ENCODE results near the gene BRIX1.
A peak's percentile ranks its signal among the peaks of the same experiment; 100 is the strongest.

Gene BRIX1

DNA sequence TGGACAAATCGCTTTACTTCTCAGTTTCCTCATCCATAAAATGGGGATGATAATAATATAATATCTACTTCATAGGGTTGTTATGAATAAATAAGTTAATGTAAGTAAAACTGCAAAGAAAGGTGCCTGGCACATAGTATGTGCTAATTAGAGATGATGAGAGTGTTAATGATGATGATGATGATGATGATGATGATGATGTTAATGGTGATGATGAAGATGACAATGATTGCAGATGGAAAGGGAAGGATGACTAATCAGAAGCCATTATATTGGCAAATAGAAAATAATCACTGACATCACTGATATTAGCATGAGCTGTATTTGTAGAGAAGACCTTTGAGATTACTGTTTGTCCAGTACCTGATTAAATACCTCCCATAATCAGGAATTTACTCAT is 20.8 kb upstream of the BRIX1 start:
- Histone ChIP-seq H3K4me1 (no peaks in the 10 kb centered on the region), H3K4me3 (ENCODE audit: low read depth, low read length) (no peak overlapping the region), H3K36me3 (no peaks in the 10 kb centered on the region), H3K27me3 (peaks cover 13% of the 10 kb centered on the region; the same call in 1 of the 2 replicates), H3K9me3 (no peaks in the 10 kb centered on the region)
- no peak for TF ChIP-seq CTCF (IDR thresholded peaks at IDR 0.05; ENCODE audit: low read depth, low read length)
- no peak for DNase-seq

GRCh38 chr5:34895641-34896419 is 19.7 kb upstream of the BRIX1 start:
- DNase-seq, result no peak
- no peak overlapping the region for H3K4me3 ChIP-seq (ENCODE audit: low read depth, low read length)
- H3K36me3 ChIP-seq, result no peaks in the 10 kb centered on the region
- H3K9me3 ChIP-seq, result no peaks in the 10 kb centered on the region
- no peaks in the 10 kb centered on the region for H3K4me1 ChIP-seq
- H3K27me3 ChIP-seq, result peaks cover 13% of the 10 kb centered on the region; the same call in 1 of the 2 replicates
- no peak for TF ChIP-seq CTCF (IDR thresholded peaks at IDR 0.05; ENCODE audit: low read depth, low read length)

DNA sequence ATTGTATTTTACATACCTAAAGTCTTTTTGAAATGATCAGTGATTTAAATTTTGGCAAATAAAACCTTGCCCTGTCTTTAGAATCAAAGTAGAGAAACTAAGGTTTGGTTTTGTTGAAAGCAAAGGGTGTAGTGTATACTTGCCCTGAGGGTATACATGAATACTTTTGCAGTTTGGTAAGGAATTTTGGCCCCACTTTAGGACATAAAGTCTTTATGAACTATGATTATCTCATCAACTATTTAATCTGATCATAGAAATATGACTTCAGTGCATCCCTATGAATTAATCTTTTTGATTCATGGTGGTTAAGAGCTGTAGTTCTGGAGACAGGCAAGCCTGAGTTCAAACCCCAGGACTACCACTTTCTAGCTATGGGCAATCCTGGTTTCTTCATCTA is 17.9 kb upstream of the BRIX1 start:
- no peak for TF ChIP-seq CTCF (IDR thresholded peaks at IDR 0.05; ENCODE audit: low read depth, low read length)
- Histone ChIP-seq H3K27me3 (no peaks in the 10 kb centered on the region), H3K4me1 (no peaks in the 10 kb centered on the region), H3K36me3 (peaks cover 2% of the 10 kb centered on the region; the same call in 1 of the 2 replicates), H3K9me3 (no peaks in the 10 kb centered on the region), H3K4me3 (ENCODE audit: low read depth, low read length) (no peak overlapping the region)
- no peak for DNase-seq

GRCh38 chr5:34898258-34898895 is 17.1 kb upstream of the BRIX1 start:
- Histone ChIP-seq H3K27me3 (no peaks in the 10 kb centered on the region), H3K9me3 (no peaks in the 10 kb centered on the region), H3K4me1 (no peaks in the 10 kb centered on the region), H3K36me3 (peaks cover 2% of the 10 kb centered on the region; the same call in 1 of the 2 replicates), H3K4me3 (ENCODE audit: low read depth, low read length) (no peak overlapping the region)
- peak; percentile 66 for DNase-seq
- TF ChIP-seq CTCF (IDR thresholded peaks at IDR 0.05; ENCODE audit: low read depth, low read length), result peak; percentile 91

- peaks cover 2% of the 10 kb centered on the region; the same call in 1 of the 2 replicates for H3K36me3 ChIP-seq
- TF ChIP-seq CTCF (IDR thresholded peaks at IDR 0.05; ENCODE audit: low read depth, low read length), result no peak
- H3K9me3 ChIP-seq, result no peaks in the 10 kb centered on the region
- H3K4me3 ChIP-seq (ENCODE audit: low read depth, low read length), result no peak overlapping the region
- DNase-seq, result no peak
- no peaks in the 10 kb centered on the region for H3K27me3 ChIP-seq
- H3K4me1 ChIP-seq, result no peaks in the 10 kb centered on the region
Observed at GRCh38 chr5:34899066-34899465, 16.4 kb upstream of the BRIX1 start.

DNA sequence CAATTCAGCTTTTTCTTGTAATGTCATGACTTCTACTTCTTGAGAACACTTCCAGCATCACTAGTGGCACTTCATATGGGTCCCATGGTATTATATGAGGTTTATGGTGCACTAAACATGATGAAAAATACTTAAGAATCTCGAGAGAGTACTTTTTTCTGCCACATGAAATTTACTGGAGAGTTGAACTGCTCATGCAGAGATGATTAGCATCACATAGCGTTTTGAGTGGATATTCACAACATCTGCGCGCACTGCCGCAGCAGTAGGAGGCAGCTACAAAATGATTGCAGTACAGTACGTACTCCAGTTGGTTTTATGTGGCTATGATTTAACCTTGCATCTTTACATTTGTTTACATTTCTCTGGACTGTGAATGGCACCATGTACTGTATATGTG is 14.9 kb upstream of the BRIX1 start:
- Histone ChIP-seq H3K4me3 (ENCODE audit: low read depth, low read length) (no peak overlapping the region), H3K9me3 (no peaks in the 10 kb centered on the region), H3K4me1 (no peaks in the 10 kb centered on the region), H3K36me3 (peaks cover 2% of the 10 kb centered on the region; the same call in 1 of the 2 replicates), H3K27me3 (no peaks in the 10 kb centered on the region)
- no peak for DNase-seq
- TF ChIP-seq CTCF (IDR thresholded peaks at IDR 0.05; ENCODE audit: low read depth, low read length), result no peak
